IPS-18c (cell line): ENCODE measurements around the gene BMERB1.
"Not testable (repeated sequence)": the region's sequence is repeated elsewhere in the genome, so short reads cannot be mapped to it uniquely, and the experiment has no call there.

Experiments used
- H3K4me3 ChIP-seq: 2 replicates; pipeline ENCODE4 v1.7.0; 2013; ENCODE audit warnings: low read depth, mild to moderate bottlenecking, low read length, moderate library complexity; ENCODE audit not compliant: insufficient read depth
- H3K9me3 ChIP-seq: one replicate; pipeline ENCODE4 v1.6.1; 2013; ENCODE audit warnings: mild to moderate bottlenecking, low read length, moderate library complexity; ENCODE audit not compliant: control insufficient read depth, insufficient read depth

The BMERB1 gene

DNA sequence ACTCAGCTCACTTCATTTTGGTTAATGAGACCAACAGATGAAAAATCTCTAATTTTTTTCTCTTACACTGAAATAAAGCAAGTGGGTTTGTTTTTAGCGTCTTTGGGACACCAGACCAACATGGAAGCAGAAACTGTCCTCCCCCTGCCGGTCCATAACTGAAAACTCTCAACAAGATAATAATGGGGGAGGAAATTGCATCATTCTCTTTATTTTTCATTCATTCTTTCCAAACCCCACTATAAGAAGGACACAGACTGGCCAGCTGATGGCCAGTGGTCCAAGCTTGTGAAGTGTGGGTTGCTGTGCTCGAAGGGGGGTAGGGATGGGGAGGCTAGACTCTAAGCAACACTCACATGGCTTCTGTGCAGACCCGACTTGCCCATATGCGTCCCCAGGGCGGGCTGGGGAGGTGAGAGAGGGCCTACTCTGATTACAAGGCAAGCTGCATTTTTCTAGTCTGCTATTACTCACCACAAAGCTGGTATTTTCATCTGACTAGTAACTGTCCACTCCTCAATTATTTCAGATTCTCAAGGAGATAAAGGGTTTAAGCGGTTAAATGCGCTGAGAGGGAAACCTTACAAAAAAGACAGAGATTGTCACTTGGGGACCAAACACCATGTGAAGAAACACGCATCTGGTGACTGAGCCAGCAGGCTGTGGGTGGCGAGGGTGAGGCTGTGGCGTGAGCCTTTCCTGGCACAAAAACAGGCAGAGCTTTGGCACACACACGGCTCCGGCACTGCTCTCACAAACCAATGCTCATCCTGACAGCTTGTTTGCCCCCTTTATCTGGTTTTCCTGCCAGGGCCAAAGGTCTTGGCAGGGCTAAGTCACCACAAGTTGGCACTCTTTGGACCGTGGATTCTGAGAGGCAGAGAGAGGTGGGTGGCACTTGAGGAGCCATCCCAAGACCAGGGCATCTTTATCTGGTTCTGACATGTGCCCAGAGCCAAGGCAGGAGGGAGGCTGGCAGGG lies 170.4 kb downstream of the BMERB1 start:
- Histone ChIP-seq H3K4me3 (no peak overlapping the region), H3K9me3 (no peaks in the 10 kb centered on the region)

DNA sequence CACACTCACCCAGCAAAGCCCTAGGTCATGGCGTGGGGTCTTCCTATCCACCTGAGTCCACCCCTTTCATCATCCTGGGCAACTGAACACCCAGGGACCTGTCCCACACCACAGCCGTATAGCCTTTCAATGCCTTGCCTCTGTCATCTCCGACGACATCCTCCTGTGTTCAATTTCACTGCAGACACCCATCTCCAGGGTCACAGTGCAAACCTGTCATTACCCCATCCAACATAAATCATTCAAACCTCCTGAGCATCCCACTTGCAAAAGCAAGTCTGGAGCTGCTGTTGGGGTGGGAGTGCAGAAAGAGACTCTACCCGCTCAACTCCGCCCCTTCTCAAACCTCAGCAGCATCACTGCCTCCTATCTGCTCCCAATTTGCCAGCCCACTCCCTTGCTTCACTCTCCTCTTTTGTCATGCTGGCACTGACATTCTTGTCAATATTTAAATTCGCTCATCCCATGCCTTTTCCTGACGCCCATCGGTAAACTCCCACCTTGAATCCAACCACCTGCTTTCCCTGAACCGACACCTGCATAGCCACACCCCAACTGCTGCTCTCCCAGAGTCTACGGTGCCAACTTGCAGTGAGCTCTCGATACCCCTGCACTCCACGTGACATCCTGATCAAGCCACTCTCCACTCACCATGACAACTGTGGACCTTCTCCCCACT lies 171.6 kb downstream of the BMERB1 start:
- H3K4me3 ChIP-seq = no peak overlapping the region
- H3K9me3 ChIP-seq = no peaks in the 10 kb centered on the region

- Histone ChIP-seq H3K9me3 (no peaks in the 10 kb centered on the region), H3K4me3 (no peak overlapping the region)
Observed at GRCh38 chr16:15606518-15607220, 172.3 kb downstream of the BMERB1 start.

- H3K9me3 ChIP-seq, H3K4me3 ChIP-seq: not testable (repeated sequence)
Observed at GRCh38 chr16:15607221-15607699, 172.9 kb downstream of the BMERB1 start.

DNA sequence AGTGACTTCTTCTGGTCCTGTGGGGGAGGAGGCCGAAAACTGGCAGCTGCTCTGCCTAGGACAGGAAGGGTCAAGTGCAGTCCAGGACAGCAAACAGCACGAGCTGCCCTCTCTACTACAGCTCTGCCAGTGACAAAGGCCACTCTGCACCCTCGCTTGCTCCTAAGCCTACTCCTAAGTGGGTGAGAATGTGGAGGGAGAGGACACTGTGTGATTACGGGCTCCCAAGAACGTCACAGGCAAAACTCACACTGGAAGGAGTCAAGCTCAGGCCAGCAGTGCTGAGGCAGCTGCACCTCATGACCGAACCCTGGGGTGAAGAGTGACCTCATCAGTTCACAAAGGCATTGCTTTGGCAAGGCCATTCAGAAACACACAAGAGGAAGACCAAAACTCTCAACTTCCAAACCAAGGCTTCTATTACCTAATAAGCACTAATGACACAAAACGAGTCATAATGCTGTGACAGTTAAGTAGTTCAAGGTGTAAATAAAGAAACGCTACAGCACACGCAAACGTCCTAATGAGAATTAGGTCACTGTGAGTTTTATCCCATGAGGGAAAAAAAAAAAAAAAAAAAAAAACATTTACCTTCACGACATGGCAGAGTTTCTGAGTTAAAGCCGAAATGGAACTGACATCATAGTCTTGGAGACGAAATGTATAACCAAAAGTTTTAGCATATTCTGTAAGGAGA lies 173.5 kb downstream of the BMERB1 start:
- H3K4me3 ChIP-seq = no peak overlapping the region

GRCh38 chr16:15608398-15609285 lies 174.3 kb downstream of the BMERB1 start:
- no peak overlapping the region for H3K4me3 ChIP-seq
- H3K9me3 ChIP-seq = no peaks in the 10 kb centered on the region

More for the DNA sequence above, 173.5 kb downstream of the BMERB1 start:
- H3K9me3 ChIP-seq = no peaks in the 10 kb centered on the region

DNA sequence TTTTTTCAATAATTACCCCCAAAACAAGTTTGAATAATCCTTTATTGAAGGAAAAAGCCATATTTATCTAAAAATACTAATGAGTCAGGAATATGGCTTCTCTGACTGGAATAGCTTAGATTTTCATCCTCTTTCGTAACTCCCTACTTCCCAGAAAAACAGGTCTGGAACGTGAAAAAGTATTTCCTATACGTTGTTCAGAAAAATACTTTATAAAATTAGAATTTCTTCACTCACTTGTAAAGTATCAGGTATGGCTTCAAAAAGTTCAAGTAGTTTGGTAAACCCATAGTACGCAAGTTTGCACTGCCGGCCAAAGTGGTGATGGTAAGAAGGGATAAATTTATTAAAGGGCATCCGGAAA lies 174.9 kb downstream of the BMERB1 start:
- no peak overlapping the region for H3K4me3 ChIP-seq

DNA sequence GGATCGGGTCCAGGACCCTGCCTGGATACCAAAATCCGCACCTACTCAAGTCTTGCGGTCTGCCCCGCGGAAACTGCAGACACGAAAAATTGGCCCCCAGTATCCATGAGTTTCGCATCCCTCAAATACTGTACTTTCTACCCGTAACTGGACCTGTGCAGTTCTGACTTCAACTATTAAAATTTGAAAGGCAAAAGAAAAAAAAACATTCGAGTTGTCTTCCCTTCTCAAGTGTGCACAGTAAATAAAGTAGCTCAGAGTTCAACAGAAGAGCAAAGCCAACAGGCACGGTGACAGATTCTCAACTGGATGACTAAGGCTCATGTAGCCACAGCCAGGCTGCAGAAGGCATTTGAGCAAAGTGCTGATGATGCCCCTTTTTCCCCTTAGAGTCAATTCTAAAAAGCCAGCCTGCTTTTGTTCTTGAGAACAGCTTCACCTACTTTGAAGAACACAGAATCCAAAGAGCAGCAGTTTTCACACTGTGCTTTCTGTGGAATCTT lies 176.0 kb downstream of the BMERB1 start:
- no peaks in the 10 kb centered on the region for H3K9me3 ChIP-seq
- no peak overlapping the region for H3K4me3 ChIP-seq

More for the DNA sequence above, 174.9 kb downstream of the BMERB1 start:
- no peaks in the 10 kb centered on the region for H3K9me3 ChIP-seq

GRCh38 chr16:15611610-15612009 lies 177.2 kb downstream of the BMERB1 start:
- Histone ChIP-seq H3K9me3 (no peaks in the 10 kb centered on the region), H3K4me3 (no peak overlapping the region)

GRCh38 chr16:15613676-15614075 lies 179.3 kb downstream of the BMERB1 start:
- Histone ChIP-seq H3K9me3 (no peaks in the 10 kb centered on the region), H3K4me3 (no peak overlapping the region)

GRCh38 chr16:15616012-15616411 lies 181.6 kb downstream of the BMERB1 start:
- Histone ChIP-seq H3K4me3 (no peak overlapping the region), H3K9me3 (no peaks in the 10 kb centered on the region)

- no peaks in the 10 kb centered on the region for H3K9me3 ChIP-seq
- no peak overlapping the region for H3K4me3 ChIP-seq
Observed at GRCh38 chr16:15616475-15617165, 182.2 kb downstream of the BMERB1 start.

DNA sequence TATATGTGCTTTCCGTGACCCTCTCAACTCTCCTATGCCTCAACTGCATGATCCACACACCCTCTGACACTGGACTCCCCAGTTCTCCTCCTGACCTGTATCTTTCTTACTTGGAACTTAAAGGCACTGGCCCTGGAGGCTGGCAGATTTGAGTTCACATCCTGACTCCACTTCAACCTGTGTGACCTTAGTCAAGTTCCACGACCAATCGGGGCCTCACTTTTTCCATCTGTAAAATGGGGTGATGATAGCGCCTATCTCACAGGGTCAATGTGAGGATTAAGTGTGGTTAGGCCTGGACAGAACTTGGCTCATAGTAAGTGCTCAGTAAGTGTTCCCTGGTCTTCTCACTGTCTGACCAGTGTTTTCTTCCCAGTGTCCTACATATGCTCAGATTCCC lies 183.5 kb downstream of the BMERB1 start:
- H3K9me3 ChIP-seq = no peaks in the 10 kb centered on the region

DNA sequence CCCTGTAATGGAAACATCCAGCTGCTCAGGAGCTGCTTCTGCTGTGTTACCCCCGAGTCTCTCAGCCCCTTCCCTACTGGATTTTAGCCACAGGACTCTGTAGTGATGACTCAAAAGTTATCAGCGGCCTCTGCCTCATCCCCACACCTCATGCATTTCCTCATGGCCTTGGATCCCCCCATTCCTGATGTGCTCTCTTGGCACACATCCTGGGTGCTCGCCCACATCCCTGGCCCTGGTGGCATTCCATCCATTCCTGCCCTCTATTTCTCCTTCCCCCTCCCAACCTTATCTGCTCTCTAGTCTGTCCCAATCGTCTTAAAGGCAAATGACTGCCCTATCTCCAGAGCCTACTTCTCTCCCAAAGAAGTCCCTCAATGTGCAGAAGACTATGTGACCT lies 184.0 kb downstream of the BMERB1 start:
- Histone ChIP-seq H3K9me3 (no peaks in the 10 kb centered on the region), H3K4me3 (no peak overlapping the region)

More for the DNA sequence above, 183.5 kb downstream of the BMERB1 start:
- no peak overlapping the region for H3K4me3 ChIP-seq

GRCh38 chr16:15620611-15621195 lies 186.3 kb downstream of the BMERB1 start:
- no peaks in the 10 kb centered on the region for H3K9me3 ChIP-seq

More at GRCh38 chr16:15620611-15621195, 186.3 kb downstream of the BMERB1 start:
- no peak overlapping the region for H3K4me3 ChIP-seq
